GM23338 (cell line): ENCODE data around the gene ARID1B. TPM values are rescaled to one million over a fixed set of nuclear protein-coding genes. Genes with fewer than 3 reads are reported as not detected.

Source experiments
- ATAC-seq: fragments of 200-7000 bp; cut with Tn5 transposase; 3 replicates; pipeline ENCODE4 v1.9.1; 2020
- DNase-seq: peaks from one replicate; pipeline ENCODE4 v3.0.0-alpha.2; 2015; ENCODE audit warnings: low spot score
- H2AFZ ChIP-seq: fragments of 200-600 bp; sonication (generic); 2 replicates; pipeline ENCODE4 v1.8.0; 2016; ENCODE audit warnings: antibody characterized with exemption, mild to moderate bottlenecking, moderate library complexity
- H3F3A ChIP-seq: fragments of 200-600 bp; sonication (generic); replicated peaks from 2 replicates; pipeline ENCODE4 v1.8.0; 2017; ENCODE audit warnings: antibody characterized with exemption, mixed run types, low read depth
- H3K27ac ChIP-seq: fragments of 200-600 bp; sonication (generic); 2 replicates; pipeline ENCODE4 v1.6.1; 2016; ENCODE audit warnings: low read depth
- H3K27me3 ChIP-seq: fragments of 200-600 bp; sonication (generic); 2 replicates; pipeline ENCODE4 v1.8.0; 2016; ENCODE audit warnings: mild to moderate bottlenecking, mixed run types, moderate library complexity; ENCODE audit not compliant: insufficient read depth
- H3K36me3 ChIP-seq: fragments of 200-600 bp; sonication (generic); 2 replicates; pipeline ENCODE4 v1.8.0; 2016; ENCODE audit warnings: mild to moderate bottlenecking; ENCODE audit not compliant: insufficient read depth
- H3K4me1 ChIP-seq: fragments of 200-600 bp; sonication (generic); 2 replicates; pipeline ENCODE4 v1.8.0; 2016; ENCODE audit warnings: mild to moderate bottlenecking, moderate library complexity; ENCODE audit not compliant: insufficient read depth
- H3K4me2 ChIP-seq: fragments of 200-600 bp; sonication (generic); 2 replicates; pipeline ENCODE4 v1.7.1; 2017; ENCODE audit warnings: mixed run types
- H3K4me3 ChIP-seq: fragments of 200-600 bp; sonication (generic); 2 replicates; pipeline ENCODE4 v1.6.1; 2016; ENCODE audit warnings: mixed run types
- H3K79me2 ChIP-seq: fragments of 200-600 bp; sonication (generic); replicated peaks from 2 replicates; pipeline ENCODE4 v1.8.0; 2017; ENCODE audit warnings: mild to moderate bottlenecking; ENCODE audit not compliant: insufficient read depth
- H3K9me2 ChIP-seq: fragments of 200-600 bp; sonication (generic); 2 replicates; pipeline ENCODE4 v1.8.0; 2017; ENCODE audit not compliant: insufficient read depth
- H4K20me1 ChIP-seq: fragments of 200-600 bp; sonication (generic); replicated peaks from 2 replicates; pipeline ENCODE4 v1.8.0; 2017; ENCODE audit warnings: mild to moderate bottlenecking; ENCODE audit not compliant: insufficient read depth
- H3K27ac Mint-ChIP-seq: 2 replicates; pipeline ENCODE4 v1.8.0; 2020; ENCODE audit warnings: inconsistent platforms, mild to moderate bottlenecking, moderate library complexity, mixed read lengths
- H3K27me3 Mint-ChIP-seq: 3 replicates; pipeline ENCODE4 v1.8.0; 2022; ENCODE audit warnings: low read depth, mild to moderate bottlenecking, moderate library complexity, mixed read lengths, inconsistent platforms; ENCODE audit not compliant: insufficient read depth, poor library complexity
- H3K36me3 Mint-ChIP-seq: 3 replicates; pipeline ENCODE4 v1.8.0; 2021; ENCODE audit warnings: low read depth, mild to moderate bottlenecking, inconsistent platforms, moderate library complexity, mixed read lengths
- H3K4me1 Mint-ChIP-seq: 3 replicates; pipeline ENCODE4 v1.8.0; 2020; ENCODE audit warnings: mild to moderate bottlenecking, inconsistent platforms, mixed read lengths
- H3K4me3 Mint-ChIP-seq: 3 replicates; pipeline ENCODE4 v1.8.0; 2021; ENCODE audit warnings: moderate library complexity, mild to moderate bottlenecking, inconsistent platforms, mixed read lengths
- H3K9me3 Mint-ChIP-seq: 3 replicates; pipeline ENCODE4 v1.8.0; 2020; ENCODE audit warnings: moderate library complexity, mild to moderate bottlenecking, inconsistent platforms, mixed read lengths
- CREB1 ChIP-seq: fragments of 250-450 bp; sonication (Bioruptor Pico); IDR thresholded peaks from 2 replicates; pipeline ENCODE4 v1.5.0; 2020; ENCODE audit warnings: low read depth, mild to moderate bottlenecking, moderate library complexity
- ETS1 ChIP-seq: IDR thresholded peaks from 2 replicates; pipeline ENCODE4 v1.6.1; 2016; ENCODE audit warnings: antibody characterized with exemption
- EZH2 ChIP-seq: fragments of 200-600 bp; sonication (generic); IDR thresholded peaks from one replicate; pipeline ENCODE4 v1.8.0; 2017; ENCODE audit warnings: antibody characterized with exemption, mild to moderate bottlenecking, low read depth; ENCODE audit not compliant: unreplicated experiment
- EZH2phosphoT487 ChIP-seq: fragments of 200-600 bp; sonication (generic); IDR thresholded peaks from one replicate; pipeline ENCODE4 v1.8.1; 2018; ENCODE audit warnings: antibody characterized with exemption; ENCODE audit not compliant: unreplicated experiment
- JUNB ChIP-seq: IDR thresholded peaks from one replicate; pipeline ENCODE4 v1.6.1; 2016; ENCODE audit warnings: antibody characterized with exemption; ENCODE audit not compliant: unreplicated experiment
- NANOG ChIP-seq: IDR thresholded peaks from 2 replicates; pipeline ENCODE4 v1.6.1; 2016; ENCODE audit warnings: antibody characterized with exemption, borderline replicate concordance
- POLR2AphosphoS5 ChIP-seq: IDR thresholded peaks from 2 replicates; pipeline ENCODE4 v1.6.1; 2016; ENCODE audit warnings: antibody characterized with exemption, low read depth
- STAT1 ChIP-seq: IDR thresholded peaks from one replicate; pipeline ENCODE4 v1.6.1; 2016; ENCODE audit warnings: antibody characterized with exemption; ENCODE audit not compliant: unreplicated experiment
- ZNF114 ChIP-seq: fragments of 250-450 bp; sonication (Bioruptor Pico); IDR thresholded peaks from 2 replicates; pipeline ENCODE4 v1.5.0; 2020; ENCODE audit warnings: mild to moderate bottlenecking, moderate library complexity
- ZNF331 ChIP-seq: fragments of 250-450 bp; sonication (Bioruptor Pico); IDR thresholded peaks from 2 replicates; pipeline ENCODE4 v1.5.0; 2020; ENCODE audit warnings: low read depth, mild to moderate bottlenecking, moderate library complexity
- ZNF462 ChIP-seq: fragments of 250-450 bp; sonication (Bioruptor Pico); IDR thresholded peaks from 2 replicates; pipeline ENCODE4 v1.5.0; 2020; ENCODE audit warnings: mild to moderate bottlenecking, moderate library complexity
- polyA plus RNA-seq: library from polyadenylated mRNA; unstranded; fragments of >200 nt; fragmentation: Nextera tagmentation; extraction: Ambion mirVana; gene quantifications from 2 replicates; pipeline ENCODE4 v1.2.1, GENCODE V29; 2016
- total RNA-seq: library from RNA; depleted of rRNA; stranded (reverse); fragments of >200 nt; shearing (Covaris generic); gene quantifications from 2 replicates; pipeline ENCODE4 v1.2.3, GENCODE V29; 2014

The ARID1B gene
- total and polyA plus RNA-seq, 2 experiments from 2014 or later, result 59.3 to 72.2 TPM

- Histone ChIP-seq H3K4me1 (peaks cover 55% of the 10 kb centered on the region), H4K20me1 (no peaks in the 10 kb centered on the region; the same call in 1 of the 2 replicates), H3K4me2 (no peak overlapping the region), H3K27ac (no peak overlapping the region), H3K27me3 (no peaks in the 10 kb centered on the region), H3K36me3 (no peaks in the 10 kb centered on the region), H3K9me2 (no peaks in the 10 kb centered on the region), H2AFZ (no peak overlapping the region), H3K79me2 (peaks cover 99% of the 10 kb centered on the region), H3F3A (no peaks in the 10 kb centered on the region), H3K4me3 (no peak overlapping the region)
- TF ChIP-seq POLR2AphosphoS5, result no peak
- TF ChIP-seq CREB1, result no peak
- no peak for TF ChIP-seq ZNF462 (CRISPR knock-in tag)
- no peak for TF ChIP-seq ZNF114
- TF ChIP-seq JUNB, result no peak
- no peak for TF ChIP-seq ZNF331 (CRISPR knock-in tag)
- no peak for TF ChIP-seq NANOG
- TF ChIP-seq EZH2, result no peak
- no peak for TF ChIP-seq ETS1
- TF ChIP-seq STAT1, result no peak
- no peak for TF ChIP-seq EZH2phosphoT487
- peaks cover 2% of the 10 kb centered on the region for H3K27me3 Mint-ChIP-seq
- H3K36me3 Mint-ChIP-seq, result no peaks in the 10 kb centered on the region
- no peak overlapping the region for H3K4me3 Mint-ChIP-seq
- peaks cover 57% of the 10 kb centered on the region for H3K4me1 Mint-ChIP-seq
- no peak overlapping the region for H3K27ac Mint-ChIP-seq
- no peaks in the 10 kb centered on the region for H3K9me3 Mint-ChIP-seq
- DNase-seq, result no peak
- no peak for ATAC-seq
These were observed 112.8 kb downstream of the ARID1B start for GRCh38 chr6:156889986-156890385.
